CD4-positive, alpha-beta T cell treated with Interleukin-6 at 100 ng/mL for 8 hours (primary cell): ENCODE data around the gene THPO.
A peak's percentile ranks its signal among the peaks of the same experiment; 100 is the strongest.

Experiments
- DNase-seq: peaks from one replicate; pipeline ENCODE4 v3.0.0-alpha.2; 2020; ENCODE audit warnings: mixed read lengths, low spot score

Gene THPO

GRCh38 chr3:184384856-184385422 is 6.9 kb upstream of the THPO start:
- no peak for DNase-seq

GRCh38 chr3:184384342-184384741 is 6.3 kb upstream of the THPO start:
- DNase-seq: no peak

GRCh38 chr3:184383033-184383740 is 5.2 kb upstream of the THPO start:
- no peak for DNase-seq

GRCh38 chr3:184382326-184383032 is 4.5 kb upstream of the THPO start:
- no peak for DNase-seq

GRCh38 chr3:184381261-184382224 is 3.5 kb upstream of the THPO start:
- no peak for DNase-seq

- no peak for DNase-seq
Observed at GRCh38 chr3:184380627-184381260, 2.7 kb upstream of the THPO start.

- no peak for DNase-seq
Observed at GRCh38 chr3:184380185-184380626, 2.2 kb upstream of the THPO start.

- no peak for DNase-seq
Observed at GRCh38 chr3:184379358-184380184, 1.6 kb upstream of the THPO start, which contains the start of gene CHRD. Gene CHRD, plus strand, starts transcription at chr3:184380054. Its CDS starts 265 bp downstream, at chr3:184380319.

GRCh38 chr3:184378651-184379357 is 797 bp upstream of the THPO start:
- no peak for DNase-seq

- no peak for DNase-seq
Observed at GRCh38 chr3:184377374-184377773, 633 bp downstream of the THPO start.

GRCh38 chr3:184375747-184376461 is 2.1 kb downstream of the THPO start:
- no peak for DNase-seq

- DNase-seq: no peak
Observed at GRCh38 chr3:184373422-184373821, 4.6 kb downstream of the THPO start.

GRCh38 chr3:184372911-184373310 is 5.1 kb downstream of the THPO start:
- DNase-seq: no peak

GRCh38 chr3:184372296-184372821 is 5.6 kb downstream of the THPO start:
- no peak for DNase-seq

GRCh38 chr3:184371570-184372018 is 6.4 kb downstream of the THPO start:
- peak; percentile 68 for DNase-seq

- DNase-seq: no peak
Observed at GRCh38 chr3:184368586-184369183, 9.3 kb downstream of the THPO start.

GRCh38 chr3:184368116-184368515 is 9.9 kb downstream of the THPO start:
- DNase-seq: no peak

- DNase-seq: no peak
Observed at GRCh38 chr3:184366619-184367289, 11.3 kb downstream of the THPO start.
